DND-41 (cell line): ENCODE results near the gene ADRB2.

ENCODE experiments used
- EZH2 ChIP-seq: IDR thresholded peaks from 3 replicates; pipeline ENCODE4 v1.6.1; 2012; ENCODE audit warnings: borderline replicate concordance, low read depth, mild to moderate bottlenecking, moderate library complexity, low read length, inconsistent platforms; ENCODE audit not compliant: severe bottlenecking
- TF ChIP-seq, protein P1 (sequence below): IDR thresholded peaks from 2 replicates; pipeline ENCODE4 v1.5.1; 2012; ENCODE audit warnings: borderline replicate concordance, low read length, moderate library complexity, mild to moderate bottlenecking; ENCODE audit not compliant: poor library complexity, severe bottlenecking; ENCODE audit errors: extremely low read depth

DNA sequence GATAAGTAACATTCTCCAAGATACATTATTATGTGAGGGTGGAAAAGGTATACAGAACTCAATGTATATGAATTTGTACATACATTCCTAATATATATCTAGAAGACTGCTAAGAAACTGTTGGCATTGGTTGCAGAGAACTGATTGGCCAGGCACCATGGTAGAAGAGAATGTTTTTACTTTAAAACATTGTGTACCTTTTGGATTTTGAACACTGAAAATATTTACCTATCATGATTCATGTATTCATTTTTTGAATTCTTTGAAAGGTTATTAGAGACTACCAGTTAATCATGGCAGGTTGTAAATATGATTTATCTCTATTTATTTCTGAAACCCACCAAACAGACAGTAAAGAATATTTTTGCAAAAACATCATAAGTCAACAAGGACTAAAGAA is 41.2 kb upstream of the ADRB2 start:
- TF ChIP-seq EZH2 = no peak
- TF ChIP-seq, protein P1, sequence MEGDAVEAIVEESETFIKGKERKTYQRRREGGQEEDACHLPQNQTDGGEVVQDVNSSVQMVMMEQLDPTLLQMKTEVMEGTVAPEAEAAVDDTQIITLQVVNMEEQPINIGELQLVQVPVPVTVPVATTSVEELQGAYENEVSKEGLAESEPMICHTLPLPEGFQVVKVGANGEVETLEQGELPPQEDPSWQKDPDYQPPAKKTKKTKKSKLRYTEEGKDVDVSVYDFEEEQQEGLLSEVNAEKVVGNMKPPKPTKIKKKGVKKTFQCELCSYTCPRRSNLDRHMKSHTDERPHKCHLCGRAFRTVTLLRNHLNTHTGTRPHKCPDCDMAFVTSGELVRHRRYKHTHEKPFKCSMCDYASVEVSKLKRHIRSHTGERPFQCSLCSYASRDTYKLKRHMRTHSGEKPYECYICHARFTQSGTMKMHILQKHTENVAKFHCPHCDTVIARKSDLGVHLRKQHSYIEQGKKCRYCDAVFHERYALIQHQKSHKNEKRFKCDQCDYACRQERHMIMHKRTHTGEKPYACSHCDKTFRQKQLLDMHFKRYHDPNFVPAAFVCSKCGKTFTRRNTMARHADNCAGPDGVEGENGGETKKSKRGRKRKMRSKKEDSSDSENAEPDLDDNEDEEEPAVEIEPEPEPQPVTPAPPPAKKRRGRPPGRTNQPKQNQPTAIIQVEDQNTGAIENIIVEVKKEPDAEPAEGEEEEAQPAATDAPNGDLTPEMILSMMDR = no peak
